HAP-1 (cell line): ENCODE measurements around the gene FAM227A.

Experiments
- DNase-seq, 2 experiments: peaks; one replicate each; pipeline ENCODE4 v3.0.0-alpha.2; 2016 to 2020; ENCODE audit warnings: low spot score in 2 of 2
- H3K27me3 ChIP-seq: fragments of 250-450 bp; sonication (Bioruptor Pico); 2 replicates; pipeline ENCODE4 v1.5.1; 2020; ENCODE audit warnings: low read depth, mild to moderate bottlenecking, moderate library complexity
- H3K36me3 ChIP-seq: fragments of 250-450 bp; sonication (Bioruptor Pico); replicated peaks from 2 replicates; pipeline ENCODE4 v1.5.1; 2020; ENCODE audit warnings: mild to moderate bottlenecking
- H3K4me1 ChIP-seq: fragments of 250-450 bp; sonication (Bioruptor Pico); 2 replicates; pipeline ENCODE4 v1.5.1; 2020; ENCODE audit warnings: mild to moderate bottlenecking
- H3K4me3 ChIP-seq: fragments of 250-450 bp; sonication (Bioruptor Pico); 2 replicates; pipeline ENCODE4 v1.5.1; 2020; ENCODE audit warnings: mild to moderate bottlenecking, moderate library complexity
- H3K9me3 ChIP-seq: fragments of 250-450 bp; sonication (Bioruptor Pico); 2 replicates; pipeline ENCODE4 v1.5.1; 2020; ENCODE audit warnings: mild to moderate bottlenecking, moderate library complexity
- in situ Hi-C: fragments of 300-500 bp; cut with MboI; formaldehyde crosslinking; loops from 3 replicates; pipeline ENCODE4 v1.14.3; 2020; ENCODE audit warnings: low sequenced_read_pairs, inconsistent platforms, mixed read lengths

Gene FAM227A

GRCh38 chr22:38694049-38694448, 37.9 kb upstream of the FAM227A start:
- Histone ChIP-seq H3K4me1 (peaks cover 18% of the 10 kb centered on the region), H3K4me3 (no peak overlapping the region), H3K27me3 (no peaks in the 10 kb centered on the region), H3K36me3 (peaks cover 44% of the 10 kb centered on the region), H3K9me3 (no peaks in the 10 kb centered on the region)
- DNase-seq, result no peak
- in situ Hi-C loops, result no loop called here

GRCh38 chr22:38689651-38690050, 33.5 kb upstream of the FAM227A start:
- DNase-seq, result no peak

GRCh38 chr22:38685761-38686160, 29.6 kb upstream of the FAM227A start:
- H3K4me3 ChIP-seq, result no peak overlapping the region
- H3K27me3 ChIP-seq, result no peaks in the 10 kb centered on the region
- DNase-seq, result no peak
- in situ Hi-C loops, result no loop called here
- H3K4me1 ChIP-seq, result peaks cover 8% of the 10 kb centered on the region
- peaks cover 75% of the 10 kb centered on the region for H3K36me3 ChIP-seq
- no peaks in the 10 kb centered on the region for H3K9me3 ChIP-seq

More at GRCh38 chr22:38689651-38690050, 33.5 kb upstream of the FAM227A start:
- Histone ChIP-seq H3K4me3 (no peak overlapping the region), H3K27me3 (no peaks in the 10 kb centered on the region), H3K4me1 (no peaks in the 10 kb centered on the region), H3K36me3 (peaks cover 70% of the 10 kb centered on the region), H3K9me3 (no peaks in the 10 kb centered on the region)
- in situ Hi-C loops, result no loop called here

- H3K36me3 ChIP-seq, result peaks cover 70% of the 10 kb centered on the region
- DNase-seq, result no peak
- in situ Hi-C loops, result no loop called here
These were observed 28.7 kb upstream of the FAM227A start for GRCh38 chr22:38684895-38685294.

GRCh38 chr22:38681582-38682335, 25.6 kb upstream of the FAM227A start, which contains the start of gene TOMM22:
TOMM22 (plus strand) TSS chr22:38681957; CDS start chr22:38681979, 22 bp downstream.
- DNase-seq, result peak; percentile 90 to 91
- Histone ChIP-seq H3K4me3 (peak within 1 kb of the TSS; percentile 100), H3K4me1 (peaks cover 8% of the 10 kb centered on the region), H3K36me3 (peaks cover 43% of the 10 kb centered on the region), H3K9me3 (no peaks in the 10 kb centered on the region), H3K27me3 (no peaks in the 10 kb centered on the region)
- in situ Hi-C loops, result no loop called here

More at GRCh38 chr22:38684895-38685294, 28.7 kb upstream of the FAM227A start:
- Histone ChIP-seq H3K4me1 (peaks cover 8% of the 10 kb centered on the region), H3K4me3 (no peak overlapping the region), H3K9me3 (no peaks in the 10 kb centered on the region), H3K27me3 (no peaks in the 10 kb centered on the region)

DNA sequence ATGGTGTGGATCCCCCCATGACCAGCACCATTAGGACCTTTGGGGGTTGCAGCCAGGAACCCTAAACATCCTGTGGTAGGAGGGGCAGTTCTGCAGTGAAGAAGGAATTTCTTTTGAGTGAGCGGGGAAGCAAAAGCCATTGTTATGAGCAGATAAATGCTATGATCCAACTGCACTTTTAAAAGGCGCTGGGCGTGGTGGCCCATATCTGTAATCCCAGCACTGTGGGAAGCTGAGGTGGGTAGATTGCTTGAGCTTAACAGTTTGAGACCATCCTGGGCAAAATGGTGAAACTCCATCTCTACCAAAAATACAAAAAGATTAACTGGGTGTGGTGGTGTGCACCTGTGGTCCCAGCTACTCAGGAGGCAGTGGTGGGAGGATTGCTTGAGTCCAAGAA, 19.6 kb upstream of the FAM227A start:
- Histone ChIP-seq H3K36me3 (peaks cover 8% of the 10 kb centered on the region), H3K27me3 (no peaks in the 10 kb centered on the region), H3K9me3 (no peaks in the 10 kb centered on the region), H3K4me1 (no peaks in the 10 kb centered on the region), H3K4me3 (no peak overlapping the region)
- DNase-seq, result no peak
- in situ Hi-C loops, result no loop called here

GRCh38 chr22:38674888-38675287, 18.7 kb upstream of the FAM227A start:
- peaks cover 12% of the 10 kb centered on the region for H3K36me3 ChIP-seq
- no peak for DNase-seq
- H3K4me1 ChIP-seq, result no peaks in the 10 kb centered on the region
- no peaks in the 10 kb centered on the region for H3K9me3 ChIP-seq
- H3K27me3 ChIP-seq, result no peaks in the 10 kb centered on the region
- in situ Hi-C loops, result no loop called here
- no peak overlapping the region for H3K4me3 ChIP-seq

GRCh38 chr22:38657045-38657909, 1.1 kb upstream of the FAM227A start:
- H3K4me1 ChIP-seq, result peaks cover 8% of the 10 kb centered on the region
- peak in 1 of 2 experiments; percentile 52 for DNase-seq
- in situ Hi-C loops, result no loop called here
- no peaks in the 10 kb centered on the region for H3K27me3 ChIP-seq
- peak overlapping the region; percentile 78 for H3K4me3 ChIP-seq
- H3K9me3 ChIP-seq, result no peaks in the 10 kb centered on the region
- no peaks in the 10 kb centered on the region for H3K36me3 ChIP-seq

DNA sequence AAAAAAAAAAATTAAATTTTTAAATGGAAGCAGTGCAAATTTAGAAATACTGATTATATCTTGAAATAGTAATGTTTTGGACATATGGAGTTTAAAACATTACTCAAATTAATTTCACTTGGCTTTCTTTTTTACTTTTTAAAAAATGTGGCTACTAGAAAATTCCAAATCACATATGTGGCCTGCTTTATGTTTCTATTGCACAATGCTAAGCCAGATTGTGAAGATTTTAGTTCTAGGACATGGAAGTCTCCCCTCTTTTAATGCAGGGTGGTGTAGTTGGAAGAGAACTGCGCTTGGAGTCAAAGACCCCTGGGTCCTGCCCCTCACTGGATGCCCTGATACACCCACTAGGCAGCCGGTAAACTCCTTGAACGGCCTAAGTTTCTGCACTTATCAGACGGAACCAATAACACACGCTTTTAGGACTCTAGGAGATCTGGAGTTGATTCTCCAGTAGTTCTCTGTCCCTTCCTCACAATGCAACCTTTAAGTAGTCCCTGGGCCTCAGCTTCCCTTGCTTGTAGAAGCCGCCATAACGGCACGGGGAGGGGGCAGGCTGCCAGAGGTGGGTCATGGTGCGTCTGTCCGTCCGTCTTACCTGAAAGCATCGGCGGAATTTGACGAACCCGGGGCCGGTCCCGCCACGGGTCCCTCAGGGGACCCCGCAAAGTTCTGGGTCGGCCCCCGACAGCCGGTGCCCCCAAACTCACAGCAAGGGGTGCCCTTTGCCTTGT, 505 bp downstream of the FAM227A start:
- peak overlapping the region; percentile 78 for H3K4me3 ChIP-seq
- H3K4me1 ChIP-seq, result peaks cover 8% of the 10 kb centered on the region
- in situ Hi-C loops, result no loop called here
- H3K27me3 ChIP-seq, result no peaks in the 10 kb centered on the region
- no peaks in the 10 kb centered on the region for H3K9me3 ChIP-seq
- H3K36me3 ChIP-seq, result no peaks in the 10 kb centered on the region
- DNase-seq, result no peak

- H3K27me3 ChIP-seq, result no peaks in the 10 kb centered on the region
- no peaks in the 10 kb centered on the region for H3K9me3 ChIP-seq
- no peaks in the 10 kb centered on the region for H3K36me3 ChIP-seq
- in situ Hi-C loops, result no loop called here
- no peak for DNase-seq
- H3K4me3 ChIP-seq, result no peak overlapping the region
- H3K4me1 ChIP-seq, result peaks cover 8% of the 10 kb centered on the region
These were observed 2.5 kb downstream of the FAM227A start for GRCh38 chr22:38653741-38654140.

DNA sequence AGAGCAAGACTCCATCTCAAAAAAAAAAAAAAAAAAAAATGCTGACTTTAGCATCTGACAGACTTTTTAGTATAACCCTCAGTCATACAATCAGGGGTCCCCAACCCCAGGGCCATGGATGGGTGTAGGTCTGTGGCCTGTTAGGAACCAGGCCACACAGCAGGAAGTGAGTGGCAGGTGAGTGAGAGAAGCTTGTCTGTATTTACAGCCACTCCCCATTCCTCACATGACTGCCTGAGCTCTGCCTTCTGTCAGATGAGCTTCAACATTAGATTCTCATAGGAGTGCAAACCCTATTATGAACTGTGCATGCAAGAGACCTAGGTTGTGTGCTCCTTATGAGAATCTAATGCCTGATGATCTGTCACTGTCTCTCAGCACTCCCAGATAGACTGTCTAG, 3.3 kb downstream of the FAM227A start:
- in situ Hi-C loops, result no loop called here
- no peak for DNase-seq
- no peak overlapping the region for H3K4me3 ChIP-seq
- no peaks in the 10 kb centered on the region for H3K36me3 ChIP-seq
- no peaks in the 10 kb centered on the region for H3K9me3 ChIP-seq
- no peaks in the 10 kb centered on the region for H3K27me3 ChIP-seq
- H3K4me1 ChIP-seq, result peaks cover 8% of the 10 kb centered on the region

- Histone ChIP-seq H3K4me1 (no peaks in the 10 kb centered on the region), H3K36me3 (no peaks in the 10 kb centered on the region), H3K4me3 (no peak overlapping the region), H3K9me3 (no peaks in the 10 kb centered on the region), H3K27me3 (no peaks in the 10 kb centered on the region)
- in situ Hi-C loops, result no loop called here
- DNase-seq, result no peak
These were observed 6.2 kb downstream of the FAM227A start for GRCh38 chr22:38649841-38650522.

- Histone ChIP-seq H3K4me1 (no peaks in the 10 kb centered on the region), H3K9me3 (no peaks in the 10 kb centered on the region), H3K27me3 (no peaks in the 10 kb centered on the region), H3K4me3 (no peak overlapping the region), H3K36me3 (no peaks in the 10 kb centered on the region)
- in situ Hi-C loops, result no loop called here
- no peak for DNase-seq
These were observed 10.8 kb downstream of the FAM227A start for GRCh38 chr22:38645430-38645829.
